Measurements from ENCODE around the gene TTI1. TPM values are rescaled to one million over a fixed set of nuclear protein-coding genes. Genes with fewer than 3 reads are reported as not detected.

TTI1 gene
- polyA plus RNA-seq (2013, experiment 1 of 4) = 61.4 TPM
- 57.9 TPM for polyA plus RNA-seq (2013, experiment 2 of 4)
- 47.2 TPM for polyA plus RNA-seq (2013, experiment 3 of 4)
- 47.1 TPM for polyA plus RNA-seq (2013, experiment 4 of 4)

GRCh38 chr20:38033330-38034107 lies at the start of gene TTI1, which contains the start of gene RPRD1B:
Gene TTI1 (minus strand): TSS chr20:38033456. CDS start chr20:38013816, 19,640 bp downstream.
Gene RPRD1B (plus strand): TSS chr20:38033746. CDS start chr20:38033948, 202 bp downstream.
- peaks cover 9% of the 10 kb centered on the region for H3K36me3 ChIP-seq (ENCODE audit: control insufficient read depth, insufficient read depth, low read length)
- H3K27ac ChIP-seq (ENCODE audit: insufficient read depth, low read depth, low read length, poor library complexity, severe bottlenecking) = peak within 1 kb of the TSS; percentile 86
- peak within 1 kb of the TSS; percentile 70 for H3K4me3 ChIP-seq (ENCODE audit: insufficient read depth, low read depth, low read length)
- 0% methylated on average over 69 of the region's 69 CpGs for WGBS, 2 experiments
- H3K9me3 ChIP-seq (ENCODE audit: control insufficient read depth, low read length) = no peaks in the 10 kb centered on the region
- H3K4me1 ChIP-seq (ENCODE audit: control insufficient read depth, insufficient read depth, low read length) = peaks cover 7% of the 10 kb centered on the region
- no peaks in the 10 kb centered on the region for H3K27me3 ChIP-seq (ENCODE audit: control insufficient read depth, insufficient read depth, low read length, poor library complexity, severe bottlenecking)

GRCh38 chr20:38082894-38083293 lies 49.6 kb upstream of the TTI1 start:
- no peaks in the 10 kb centered on the region for H3K27me3 ChIP-seq (ENCODE audit: control insufficient read depth, insufficient read depth, low read length, poor library complexity, severe bottlenecking)
- H3K36me3 ChIP-seq (ENCODE audit: control insufficient read depth, insufficient read depth, low read length) = peaks cover 11% of the 10 kb centered on the region
- no peak overlapping the region for H3K27ac ChIP-seq (ENCODE audit: insufficient read depth, low read depth, low read length, poor library complexity, severe bottlenecking)
- no peaks in the 10 kb centered on the region for H3K4me1 ChIP-seq (ENCODE audit: control insufficient read depth, insufficient read depth, low read length)
- no peaks in the 10 kb centered on the region for H3K9me3 ChIP-seq (ENCODE audit: control insufficient read depth, low read length)
- H3K4me3 ChIP-seq (ENCODE audit: insufficient read depth, low read depth, low read length) = no peak overlapping the region

GRCh38 chr20:38081575-38081974 lies 48.3 kb upstream of the TTI1 start:
- Histone ChIP-seq H3K4me3 (ENCODE audit: insufficient read depth, low read depth, low read length) (no peak overlapping the region), H3K9me3 (ENCODE audit: control insufficient read depth, low read length) (no peaks in the 10 kb centered on the region), H3K27ac (ENCODE audit: insufficient read depth, low read depth, low read length, poor library complexity, severe bottlenecking) (no peak overlapping the region), H3K27me3 (ENCODE audit: control insufficient read depth, insufficient read depth, low read length, poor library complexity, severe bottlenecking) (no peaks in the 10 kb centered on the region), H3K36me3 (ENCODE audit: control insufficient read depth, insufficient read depth, low read length) (peaks cover 20% of the 10 kb centered on the region), H3K4me1 (ENCODE audit: control insufficient read depth, insufficient read depth, low read length) (no peaks in the 10 kb centered on the region)
- WGBS, 2 experiments = 68 to 78% methylated on average over 3 of the region's 3 CpGs

GRCh38 chr20:38079353-38079752 lies 46.1 kb upstream of the TTI1 start:
- peaks cover 23% of the 10 kb centered on the region for H3K36me3 ChIP-seq (ENCODE audit: control insufficient read depth, insufficient read depth, low read length)
- WGBS, 2 experiments = 86 to 97% methylated on average over 3 of the region's 3 CpGs

GRCh38 chr20:38078084-38078483 lies 44.8 kb upstream of the TTI1 start:
- 79 to 95% methylated on average over 2 of the region's 2 CpGs for WGBS, 2 experiments
- peaks cover 23% of the 10 kb centered on the region for H3K36me3 ChIP-seq (ENCODE audit: control insufficient read depth, insufficient read depth, low read length)
- H3K4me3 ChIP-seq (ENCODE audit: insufficient read depth, low read depth, low read length) = no peak overlapping the region

More at GRCh38 chr20:38079353-38079752, 46.1 kb upstream of the TTI1 start:
- no peaks in the 10 kb centered on the region for H3K9me3 ChIP-seq (ENCODE audit: control insufficient read depth, low read length)
- no peaks in the 10 kb centered on the region for H3K4me1 ChIP-seq (ENCODE audit: control insufficient read depth, insufficient read depth, low read length)
- no peaks in the 10 kb centered on the region for H3K27me3 ChIP-seq (ENCODE audit: control insufficient read depth, insufficient read depth, low read length, poor library complexity, severe bottlenecking)
- H3K4me3 ChIP-seq (ENCODE audit: insufficient read depth, low read depth, low read length) = no peak overlapping the region
- H3K27ac ChIP-seq (ENCODE audit: insufficient read depth, low read depth, low read length, poor library complexity, severe bottlenecking) = no peak overlapping the region

GRCh38 chr20:38076548-38076947 lies 43.3 kb upstream of the TTI1 start:
- H3K27me3 ChIP-seq (ENCODE audit: control insufficient read depth, insufficient read depth, low read length, poor library complexity, severe bottlenecking) = no peaks in the 10 kb centered on the region
- no peaks in the 10 kb centered on the region for H3K4me1 ChIP-seq (ENCODE audit: control insufficient read depth, insufficient read depth, low read length)
- no peaks in the 10 kb centered on the region for H3K9me3 ChIP-seq (ENCODE audit: control insufficient read depth, low read length)
- no peak overlapping the region for H3K27ac ChIP-seq (ENCODE audit: insufficient read depth, low read depth, low read length, poor library complexity, severe bottlenecking)
- no peak overlapping the region for H3K4me3 ChIP-seq (ENCODE audit: insufficient read depth, low read depth, low read length)
- peaks cover 23% of the 10 kb centered on the region for H3K36me3 ChIP-seq (ENCODE audit: control insufficient read depth, insufficient read depth, low read length)

More at GRCh38 chr20:38078084-38078483, 44.8 kb upstream of the TTI1 start:
- H3K4me1 ChIP-seq (ENCODE audit: control insufficient read depth, insufficient read depth, low read length) = no peaks in the 10 kb centered on the region
- H3K27ac ChIP-seq (ENCODE audit: insufficient read depth, low read depth, low read length, poor library complexity, severe bottlenecking) = no peak overlapping the region
- H3K9me3 ChIP-seq (ENCODE audit: control insufficient read depth, low read length) = no peaks in the 10 kb centered on the region
- no peaks in the 10 kb centered on the region for H3K27me3 ChIP-seq (ENCODE audit: control insufficient read depth, insufficient read depth, low read length, poor library complexity, severe bottlenecking)

GRCh38 chr20:38075161-38075998 lies 42.1 kb upstream of the TTI1 start:
- peaks cover 30% of the 10 kb centered on the region for H3K36me3 ChIP-seq (ENCODE audit: control insufficient read depth, insufficient read depth, low read length)
- H3K27ac ChIP-seq (ENCODE audit: insufficient read depth, low read depth, low read length, poor library complexity, severe bottlenecking) = no peak overlapping the region
- no peak overlapping the region for H3K4me3 ChIP-seq (ENCODE audit: insufficient read depth, low read depth, low read length)
- H3K4me1 ChIP-seq (ENCODE audit: control insufficient read depth, insufficient read depth, low read length) = no peaks in the 10 kb centered on the region
- 95 to 97% methylated on average over 2 to 3 of the region's 3 CpGs for WGBS, 2 experiments
- H3K27me3 ChIP-seq (ENCODE audit: control insufficient read depth, insufficient read depth, low read length, poor library complexity, severe bottlenecking) = no peaks in the 10 kb centered on the region
- no peaks in the 10 kb centered on the region for H3K9me3 ChIP-seq (ENCODE audit: control insufficient read depth, low read length)

GRCh38 chr20:38073307-38074071 lies 40.2 kb upstream of the TTI1 start:
- Histone ChIP-seq H3K27ac (ENCODE audit: insufficient read depth, low read depth, low read length, poor library complexity, severe bottlenecking) (peak overlapping the region; percentile 32), H3K9me3 (ENCODE audit: control insufficient read depth, low read length) (no peaks in the 10 kb centered on the region), H3K4me1 (ENCODE audit: control insufficient read depth, insufficient read depth, low read length) (no peaks in the 10 kb centered on the region), H3K36me3 (ENCODE audit: control insufficient read depth, insufficient read depth, low read length) (peaks cover 28% of the 10 kb centered on the region), H3K27me3 (ENCODE audit: control insufficient read depth, insufficient read depth, low read length, poor library complexity, severe bottlenecking) (no peaks in the 10 kb centered on the region), H3K4me3 (ENCODE audit: insufficient read depth, low read depth, low read length) (no peak overlapping the region)
- WGBS, 2 experiments = 69 to 76% methylated on average over 5 of the region's 5 CpGs

GRCh38 chr20:38072898-38073297 lies 39.6 kb upstream of the TTI1 start:
- no peaks in the 10 kb centered on the region for H3K9me3 ChIP-seq (ENCODE audit: control insufficient read depth, low read length)
- peak overlapping the region; percentile 32 for H3K27ac ChIP-seq (ENCODE audit: insufficient read depth, low read depth, low read length, poor library complexity, severe bottlenecking)
- no peaks in the 10 kb centered on the region for H3K4me1 ChIP-seq (ENCODE audit: control insufficient read depth, insufficient read depth, low read length)
- no peaks in the 10 kb centered on the region for H3K27me3 ChIP-seq (ENCODE audit: control insufficient read depth, insufficient read depth, low read length, poor library complexity, severe bottlenecking)
- WGBS, 2 experiments = 67 to 73% methylated on average over 1 of the region's 1 CpG
- H3K4me3 ChIP-seq (ENCODE audit: insufficient read depth, low read depth, low read length) = no peak overlapping the region
- H3K36me3 ChIP-seq (ENCODE audit: control insufficient read depth, insufficient read depth, low read length) = peaks cover 31% of the 10 kb centered on the region

All from ectodermal cell (in vitro differentiated cells).